Thymus (tissue), 11 donors: ENCODE data around the gene ZNF622. TPM values are rescaled to one million over a fixed set of nuclear protein-coding genes. Genes with fewer than 3 reads are reported as not detected.

ENCODE experiments used
- DNase-seq, 9 donors: peaks; one replicate each; pipeline ENCODE4 v3.0.0-alpha.2; 2013; ENCODE audit warnings: low spot score in 9 of 9, low read depth in 6 of 9, missing footprints in 1 of 9
- H3K27ac ChIP-seq, 2 donors: one replicate each; pipeline ENCODE4 v1.5.1; 2013; ENCODE audit warnings: control low read depth in 1 of 2, low read depth in 1 of 2, low read length in 1 of 2, mild to moderate bottlenecking in 1 of 2, moderate library complexity in 1 of 2
- H3K27me3 ChIP-seq, 2 donors: one replicate each; pipeline ENCODE4 v1.5.1; 2013; ENCODE audit warnings: low read length in 1 of 2; ENCODE audit not compliant: control insufficient read depth in 2 of 2, insufficient read depth in 1 of 2
- H3K36me3 ChIP-seq, 2 donors: one replicate each; pipeline ENCODE4 v1.5.1; 2013; ENCODE audit warnings: low read length in 1 of 2, mild to moderate bottlenecking in 1 of 2, moderate library complexity in 1 of 2; ENCODE audit not compliant: control insufficient read depth in 2 of 2, insufficient read depth in 2 of 2
- H3K4me1 ChIP-seq, 2 donors: one replicate each; pipeline ENCODE4 v1.5.1; 2013; ENCODE audit warnings: low read length in 2 of 2; ENCODE audit not compliant: control insufficient read depth in 2 of 2, insufficient read depth in 2 of 2
- H3K4me3 ChIP-seq, 2 donors: one replicate each; pipeline ENCODE4 v1.5.1; 2013; ENCODE audit warnings: low read length in 2 of 2, control low read depth in 1 of 2, mild to moderate bottlenecking in 1 of 2
- H3K9me3 ChIP-seq, 2 donors: one replicate each; pipeline ENCODE4 v1.5.1; 2013; ENCODE audit warnings: low read length in 1 of 2, mild to moderate bottlenecking in 1 of 2; ENCODE audit not compliant: control insufficient read depth in 2 of 2, insufficient read depth in 1 of 2
- WGBS: extraction: QIAGEN DNeasy Blood & Tissue Kit; methylation state at CpG from one replicate; pipeline ENCODE4 v1.1.7; 2013; 5-methylcytosine and 5-hydroxymethylcytosine counted together
- polyA plus RNA-seq: library from polyadenylated mRNA; stranded (reverse); fragments of 200-250 nt; gene quantifications from one replicate; pipeline ENCODE4 v1.2.3, GENCODE V29; 2013
- total RNA-seq: library from RNA; stranded (reverse); fragments of 120-200 nt; gene quantifications from one replicate; pipeline ENCODE4 v1.2.4, GENCODE V29; 2013
- donor health status: healthy.

Gene ZNF622
- total and polyA plus RNA-seq, 2 donors = 19.8 to 27.7 TPM

DNA sequence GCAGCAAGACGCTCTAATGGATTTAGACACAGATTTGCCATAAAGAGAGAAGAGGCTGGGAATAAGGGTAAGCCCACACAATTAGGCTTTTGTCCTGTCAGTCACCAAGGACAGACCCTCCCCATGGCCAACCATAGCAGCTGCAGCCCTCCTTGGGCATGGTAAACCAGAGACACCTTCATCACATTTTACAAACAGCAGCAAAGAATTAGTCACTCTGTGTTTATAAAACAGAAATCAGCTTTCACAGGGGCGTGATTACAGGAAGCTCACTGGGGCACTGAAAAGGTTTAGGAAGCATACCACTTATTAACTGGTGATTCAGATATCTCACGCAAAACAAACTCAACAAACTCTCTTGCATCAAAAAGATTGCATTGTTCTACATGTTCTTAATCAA, 37.3 kb upstream of the ZNF622 start:
- peaks cover 0 to 6% of the 10 kb centered on the region in 2 donors for H3K36me3 ChIP-seq
- no peak overlapping the region for H3K4me3 ChIP-seq
- no peak overlapping the region for H3K27ac ChIP-seq
- WGBS = 98% methylated on average over 3 of the region's 3 CpGs
- no peaks in the 10 kb centered on the region for H3K9me3 ChIP-seq
- H3K27me3 ChIP-seq = no peaks in the 10 kb centered on the region
- no peaks in the 10 kb centered on the region for H3K4me1 ChIP-seq
- DNase-seq = no peak

- Histone ChIP-seq H3K36me3 (no peaks in the 10 kb centered on the region), H3K27me3 (no peaks in the 10 kb centered on the region), H3K4me1 (no peaks in the 10 kb centered on the region), H3K27ac (no peak overlapping the region), H3K4me3 (no peak overlapping the region), H3K9me3 (peaks cover 2 to 9% of the 10 kb centered on the region in 2 donors)
- DNase-seq = no peak
- 99% methylated on average over 5 of the region's 5 CpGs for WGBS
Observed at GRCh38 chr5:16500024-16500423, 34.4 kb upstream of the ZNF622 start.

DNA sequence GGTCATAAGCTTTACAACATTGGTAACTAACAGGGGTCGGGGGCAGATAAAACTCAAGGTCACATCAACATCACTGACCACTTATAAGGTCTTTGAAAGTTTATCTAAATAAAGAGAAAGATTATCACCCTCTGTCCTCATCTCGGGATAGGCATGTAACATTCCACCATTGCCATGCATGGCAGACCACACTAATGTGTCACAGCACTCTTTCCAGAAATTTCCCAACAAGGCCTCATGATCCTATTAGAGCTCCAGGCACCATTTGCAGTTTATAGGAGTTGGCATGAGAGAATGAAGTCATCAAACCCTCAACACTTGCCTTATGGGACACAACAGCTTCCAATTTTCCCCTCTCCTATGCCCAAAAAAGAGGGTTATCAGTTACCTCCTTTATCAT, 31.9 kb upstream of the ZNF622 start:
- no peak overlapping the region for H3K27ac ChIP-seq
- no peaks in the 10 kb centered on the region for H3K4me1 ChIP-seq
- no peak for DNase-seq
- H3K27me3 ChIP-seq = no peaks in the 10 kb centered on the region
- H3K36me3 ChIP-seq = no peaks in the 10 kb centered on the region
- peaks cover 2 to 13% of the 10 kb centered on the region in 2 donors for H3K9me3 ChIP-seq
- WGBS = over 99% methylated on average over 2 of the region's 2 CpGs
- no peak overlapping the region for H3K4me3 ChIP-seq

GRCh38 chr5:16493261-16493660, 27.7 kb upstream of the ZNF622 start:
- WGBS = 95% methylated on average over 1 of the region's 1 CpG
- Histone ChIP-seq H3K27ac (no peak overlapping the region), H3K36me3 (no peaks in the 10 kb centered on the region), H3K9me3 (peaks cover 2 to 13% of the 10 kb centered on the region in 2 donors), H3K27me3 (no peaks in the 10 kb centered on the region), H3K4me1 (no peaks in the 10 kb centered on the region), H3K4me3 (no peak overlapping the region)
- no peak for DNase-seq

DNA sequence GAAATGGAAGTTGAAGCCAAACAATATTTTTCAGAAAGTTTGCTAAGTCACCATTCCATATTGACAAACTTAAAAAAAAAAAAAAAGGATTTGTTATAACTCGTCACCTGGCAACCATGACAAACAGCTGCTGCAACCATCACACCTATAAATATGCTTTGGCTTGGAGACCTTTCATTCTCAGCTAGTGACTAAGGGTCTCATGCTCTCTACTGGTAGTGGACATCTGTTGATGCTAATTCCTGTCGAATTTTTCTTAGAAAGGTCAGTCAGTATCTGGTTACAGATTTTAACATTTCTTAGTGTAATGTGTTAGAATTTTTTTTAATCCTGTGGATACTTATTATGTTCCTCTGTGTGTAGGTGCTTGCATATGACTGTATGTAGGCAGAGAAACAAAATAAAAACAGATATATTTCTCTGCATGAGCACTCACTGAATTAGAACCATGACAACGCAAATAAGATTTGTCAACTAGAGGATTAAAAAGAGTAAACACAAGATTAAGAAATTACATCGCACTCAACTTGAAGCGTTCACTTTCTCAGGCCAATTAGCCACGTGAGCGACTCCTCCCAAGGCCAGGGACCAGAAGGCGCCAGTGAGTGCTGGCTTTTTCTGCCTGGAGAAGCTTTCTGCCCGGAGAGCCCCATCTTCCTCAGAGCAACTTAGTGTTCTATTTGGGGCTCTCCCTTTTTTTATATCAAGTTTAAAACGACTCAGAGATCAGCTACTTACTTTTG, 27.0 kb upstream of the ZNF622 start:
- WGBS = 92% methylated on average over 10 of the region's 10 CpGs
- Histone ChIP-seq H3K27me3 (no peaks in the 10 kb centered on the region), H3K36me3 (no peaks in the 10 kb centered on the region), H3K4me3 (no peak overlapping the region), H3K4me1 (no peaks in the 10 kb centered on the region), H3K27ac (peak overlapping the region in 1 of 2 donors; percentile 61), H3K9me3 (peaks cover 2 to 13% of the 10 kb centered on the region in 2 donors)
- DNase-seq = no peak

DNA sequence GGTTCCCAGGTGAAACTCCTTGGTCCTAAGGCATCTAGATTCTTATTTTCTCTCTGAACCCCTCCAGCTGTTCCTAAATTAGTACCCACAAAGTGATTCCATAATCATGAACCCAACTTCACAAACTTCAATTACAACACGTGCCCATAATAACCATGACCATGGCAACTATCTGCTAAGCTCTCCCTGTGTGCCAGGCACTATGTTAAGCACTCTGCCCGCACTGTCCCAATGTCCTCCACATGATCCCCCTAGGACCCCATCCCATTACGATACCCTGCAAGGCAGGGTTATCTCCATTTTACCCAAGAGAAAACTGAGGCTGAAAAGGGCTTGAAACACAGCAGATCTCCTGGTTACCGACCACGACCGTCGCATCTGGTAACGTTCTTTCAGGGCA, 25.3 kb upstream of the ZNF622 start:
- 96% methylated on average over 8 of the region's 8 CpGs for WGBS
- DNase-seq = no peak
- H3K4me3 ChIP-seq = no peak overlapping the region
- no peaks in the 10 kb centered on the region for H3K27me3 ChIP-seq
- H3K9me3 ChIP-seq = peaks cover 2 to 9% of the 10 kb centered on the region in 2 donors
- H3K36me3 ChIP-seq = no peaks in the 10 kb centered on the region
- H3K4me1 ChIP-seq = no peaks in the 10 kb centered on the region
- H3K27ac ChIP-seq = no peak overlapping the region

DNA sequence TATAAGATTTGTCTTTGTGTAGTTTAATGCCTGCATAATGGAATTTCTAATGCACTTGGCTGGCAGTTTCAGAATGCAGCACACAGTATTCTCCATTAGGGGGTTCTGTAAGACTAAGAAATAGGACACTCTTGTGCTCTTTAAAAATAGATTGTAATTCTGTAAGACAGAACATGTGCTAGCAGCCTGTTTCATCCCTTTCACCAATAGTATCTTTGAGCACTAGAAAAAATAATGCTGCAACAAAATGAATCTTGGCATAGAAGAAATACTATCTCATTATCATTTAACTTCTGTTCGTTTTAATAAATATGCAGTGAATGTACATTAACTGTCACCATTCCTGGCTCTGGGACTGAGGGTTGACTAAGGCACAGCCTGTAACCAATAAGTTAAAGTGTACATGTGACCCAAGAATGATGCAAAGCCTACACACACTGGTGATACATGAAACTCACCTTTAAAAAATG, 23.8 kb upstream of the ZNF622 start:
- peaks cover 0 to 2% of the 10 kb centered on the region in 2 donors for H3K9me3 ChIP-seq
- H3K27ac ChIP-seq = no peak overlapping the region
- peak in 2 of 9 donors; percentile 8 to 34 for DNase-seq
- WGBS = 72% methylated on average over 1 of the region's 1 CpG
- no peak overlapping the region for H3K4me3 ChIP-seq
- no peaks in the 10 kb centered on the region for H3K36me3 ChIP-seq
- no peaks in the 10 kb centered on the region for H3K4me1 ChIP-seq
- H3K27me3 ChIP-seq = no peaks in the 10 kb centered on the region

GRCh38 chr5:16487456-16487855, 21.9 kb upstream of the ZNF622 start:
- Histone ChIP-seq H3K4me3 (no peak overlapping the region), H3K27me3 (no peaks in the 10 kb centered on the region), H3K4me1 (no peaks in the 10 kb centered on the region), H3K9me3 (no peaks in the 10 kb centered on the region), H3K27ac (no peak overlapping the region), H3K36me3 (no peaks in the 10 kb centered on the region)
- WGBS = 96% methylated on average over 2 of the region's 2 CpGs
- no peak for DNase-seq

DNA sequence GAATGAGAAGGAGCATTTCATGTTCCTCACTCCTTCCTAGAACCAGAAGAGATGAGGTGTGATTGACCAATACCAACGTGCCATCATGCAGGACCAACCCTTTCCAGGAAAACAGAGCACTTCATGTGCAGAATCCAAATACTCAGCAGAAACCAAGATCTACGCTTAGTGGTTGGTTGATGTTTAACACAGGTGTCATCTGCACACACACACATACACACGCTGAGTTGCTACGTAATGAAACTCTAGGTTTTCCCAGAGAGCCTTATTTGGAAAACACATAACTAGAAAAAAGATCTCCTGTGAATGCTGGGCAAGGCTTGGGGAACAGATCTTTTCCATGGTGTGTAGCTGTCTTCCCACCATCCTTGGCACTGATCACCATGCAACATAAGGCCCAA, 21.1 kb upstream of the ZNF622 start:
- Histone ChIP-seq H3K9me3 (no peaks in the 10 kb centered on the region), H3K27me3 (no peaks in the 10 kb centered on the region), H3K27ac (no peak overlapping the region), H3K36me3 (no peaks in the 10 kb centered on the region), H3K4me3 (no peak overlapping the region), H3K4me1 (no peaks in the 10 kb centered on the region)
- WGBS = 91% methylated on average over 4 of the region's 4 CpGs
- no peak for DNase-seq
